ENCODE data around the gene CDH8.
A peak's percentile ranks its signal among the peaks of the same experiment; 100 is the strongest.
"Not testable (repeated sequence)": the region's sequence is repeated elsewhere in the genome, so short reads cannot be mapped to it uniquely, and the experiment has no call there.

The CDH8 gene

GRCh38 chr16:61929776-61930175 is 106.5 kb downstream of the CDH8 start:
- TF ChIP-seq CTCF (IDR thresholded peaks at IDR 0.05; ENCODE audit: unreplicated experiment in 3 of 3): no peak

DNA sequence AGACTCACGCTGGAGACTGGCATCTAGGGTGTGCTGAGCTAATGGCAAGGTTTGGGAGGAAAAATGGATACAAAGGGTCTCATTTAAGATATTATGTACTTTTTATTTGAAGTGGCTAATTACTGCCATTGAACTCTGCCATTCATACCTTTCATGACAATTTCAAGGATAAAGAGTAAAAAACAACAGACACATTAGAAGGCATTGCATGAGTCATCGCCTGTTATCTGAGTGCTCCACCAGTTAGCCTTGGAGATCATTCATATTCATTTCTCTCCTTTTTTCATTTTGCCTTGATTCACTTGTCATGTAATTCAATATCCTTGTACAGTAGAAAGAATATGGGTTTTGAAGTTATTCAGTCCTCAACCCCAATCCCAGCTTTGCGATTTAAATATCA is 109.5 kb downstream of the CDH8 start:
- H3K36me3 Mint-ChIP-seq (ENCODE audit: low read depth): no peaks in the 10 kb centered on the region
- no peaks in the 10 kb centered on the region for H3K4me1 Mint-ChIP-seq
- no peaks in the 10 kb centered on the region for H3K9me3 Mint-ChIP-seq
- no peaks in the 10 kb centered on the region for H3K27me3 Mint-ChIP-seq (ENCODE audit: low read depth)
- TF ChIP-seq CTCF (IDR thresholded peaks at IDR 0.05; ENCODE audit: unreplicated experiment in 3 of 3): no peak
- H3K4me3 Mint-ChIP-seq: no peak overlapping the region
- no peak overlapping the region for H3K27ac Mint-ChIP-seq

More at GRCh38 chr16:61929776-61930175, 106.5 kb downstream of the CDH8 start:
- no peak overlapping the region for H3K27ac Mint-ChIP-seq
- H3K4me1 Mint-ChIP-seq: no peaks in the 10 kb centered on the region
- no peak overlapping the region for H3K4me3 Mint-ChIP-seq
- H3K9me3 Mint-ChIP-seq: no peaks in the 10 kb centered on the region
- no peaks in the 10 kb centered on the region for H3K27me3 Mint-ChIP-seq (ENCODE audit: low read depth)
- H3K36me3 Mint-ChIP-seq (ENCODE audit: low read depth): no peaks in the 10 kb centered on the region

DNA sequence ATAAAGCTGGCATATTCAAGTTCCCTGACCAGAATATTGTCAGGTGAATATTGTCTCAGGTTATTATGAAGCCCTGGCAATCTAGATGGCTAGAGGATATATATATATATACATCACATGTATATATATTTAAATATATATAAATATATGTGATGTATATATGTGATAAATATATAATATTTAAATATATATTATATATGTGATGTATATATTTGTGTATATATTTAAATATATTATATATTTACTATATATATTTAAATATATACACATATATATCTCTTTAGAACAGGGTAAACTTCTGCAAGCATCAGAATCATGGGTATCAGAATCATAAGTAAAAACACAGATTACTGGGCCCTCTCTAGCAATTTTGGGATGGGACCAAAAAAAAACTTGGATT is 112.6 kb downstream of the CDH8 start:
- H3K4me3 Mint-ChIP-seq: no peak overlapping the region

DNA sequence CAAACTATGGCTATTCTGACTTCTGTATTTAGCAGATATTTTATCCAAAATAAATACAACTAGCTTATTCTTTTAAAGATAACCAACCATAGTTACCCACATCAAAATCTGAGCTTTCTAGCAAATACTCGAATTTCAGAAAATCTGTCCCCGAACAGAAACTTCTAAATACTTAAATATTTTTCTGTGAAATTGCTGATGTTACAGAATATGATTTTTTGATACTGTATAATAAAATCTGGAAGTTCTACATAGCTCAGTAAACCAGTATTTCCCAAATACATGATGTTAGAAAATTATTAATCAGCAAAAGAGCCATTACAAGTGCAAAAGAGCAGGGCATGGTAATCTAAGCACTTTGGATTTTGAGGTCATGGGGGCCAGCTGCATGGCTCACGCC is 114.9 kb downstream of the CDH8 start:
- Mint-ChIP-seq H3K36me3 (ENCODE audit: low read depth) (no peaks in the 10 kb centered on the region), H3K9me3 (peaks cover 11% of the 10 kb centered on the region), H3K27me3 (ENCODE audit: low read depth) (no peaks in the 10 kb centered on the region), H3K4me3 (no peak overlapping the region), H3K27ac (no peak overlapping the region), H3K4me1 (no peaks in the 10 kb centered on the region)
- no peak for TF ChIP-seq CTCF (IDR thresholded peaks at IDR 0.05; ENCODE audit: unreplicated experiment in 3 of 3)

More for the DNA sequence above, 112.6 kb downstream of the CDH8 start:
- no peaks in the 10 kb centered on the region for H3K4me1 Mint-ChIP-seq
- no peak for TF ChIP-seq CTCF (IDR thresholded peaks at IDR 0.05; ENCODE audit: unreplicated experiment in 3 of 3)
- no peaks in the 10 kb centered on the region for H3K36me3 Mint-ChIP-seq (ENCODE audit: low read depth)
- peaks cover 5% of the 10 kb centered on the region for H3K9me3 Mint-ChIP-seq
- no peak overlapping the region for H3K27ac Mint-ChIP-seq
- H3K27me3 Mint-ChIP-seq (ENCODE audit: low read depth): no peaks in the 10 kb centered on the region

- H3K36me3 Mint-ChIP-seq (ENCODE audit: low read depth); H3K4me1 Mint-ChIP-seq; H3K27me3 Mint-ChIP-seq (ENCODE audit: low read depth): not testable (repeated sequence)
- H3K4me3 Mint-ChIP-seq: peak overlapping the region; percentile 69 to 80 (median 78)
- H3K9me3 Mint-ChIP-seq: peaks cover 11% of the 10 kb centered on the region
- peak overlapping the region; percentile 8 to 75 (median 40) for H3K27ac Mint-ChIP-seq
Measured at GRCh38 chr16:61917865-61918826, 118.1 kb downstream of the CDH8 start.

DNA sequence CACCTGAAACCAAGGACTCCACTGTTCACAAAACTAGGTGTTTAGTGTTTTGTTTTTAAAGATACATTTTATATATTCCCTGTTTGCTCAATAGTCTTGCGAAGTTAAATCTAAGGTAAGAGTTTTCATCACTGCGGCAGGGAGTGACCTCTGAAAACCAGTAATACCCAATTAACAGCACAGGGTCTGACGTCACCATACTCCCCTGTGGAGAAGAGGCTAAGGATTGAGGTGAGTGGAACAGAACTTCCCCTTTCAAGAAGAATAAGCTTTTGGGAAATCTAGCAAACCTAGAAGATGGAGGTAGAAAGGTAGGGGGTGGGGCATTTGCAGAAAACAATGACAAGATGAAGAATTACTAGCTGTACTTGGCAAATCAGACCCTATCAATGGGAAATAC is 120.7 kb downstream of the CDH8 start:
- no peaks in the 10 kb centered on the region for H3K27me3 Mint-ChIP-seq (ENCODE audit: low read depth)
- no peaks in the 10 kb centered on the region for H3K36me3 Mint-ChIP-seq (ENCODE audit: low read depth)
- H3K27ac Mint-ChIP-seq: no peak overlapping the region
- peaks cover 11% of the 10 kb centered on the region for H3K9me3 Mint-ChIP-seq
- H3K4me1 Mint-ChIP-seq: no peaks in the 10 kb centered on the region
- no peak overlapping the region for H3K4me3 Mint-ChIP-seq
- TF ChIP-seq CTCF (IDR thresholded peaks at IDR 0.05; ENCODE audit: unreplicated experiment in 3 of 3): no peak
